Ectodermal cell (in vitro differentiated cells): ENCODE measurements around the gene GPR151.

ENCODE experiments used
- H3K27ac ChIP-seq: 2 replicates; pipeline ENCODE4 v1.7.0; 2013; ENCODE audit warnings: mild to moderate bottlenecking, low read depth, low read length; ENCODE audit not compliant: insufficient read depth, poor library complexity, severe bottlenecking
- H3K27me3 ChIP-seq: 2 replicates; pipeline ENCODE4 v1.7.0; 2013; ENCODE audit warnings: mild to moderate bottlenecking, low read length; ENCODE audit not compliant: insufficient read depth, control insufficient read depth, poor library complexity, severe bottlenecking
- H3K36me3 ChIP-seq: one replicate; pipeline ENCODE4 v1.7.0; 2013; ENCODE audit warnings: low read length; ENCODE audit not compliant: control insufficient read depth, insufficient read depth
- H3K4me1 ChIP-seq: one replicate; pipeline ENCODE4 v1.7.0; 2013; ENCODE audit warnings: low read length; ENCODE audit not compliant: control insufficient read depth, insufficient read depth
- H3K4me3 ChIP-seq: 2 replicates; pipeline ENCODE4 v1.7.0; 2013; ENCODE audit warnings: low read depth, low read length, control low read depth; ENCODE audit not compliant: insufficient read depth
- H3K9me3 ChIP-seq: 2 replicates; pipeline ENCODE4 v1.7.0; 2013; ENCODE audit warnings: mild to moderate bottlenecking, low read length, moderate library complexity; ENCODE audit not compliant: control insufficient read depth
- WGBS, 2 experiments: methylation state at CpG; one replicate each; pipeline ENCODE4 v1.1.7; 2013; ENCODE audit warnings: missing lambda C conversion rate in 2 of 2; 5-methylcytosine and 5-hydroxymethylcytosine counted together

Gene GPR151

GRCh38 chr5:146521403-146522106 is 5.6 kb upstream of the GPR151 start:
- Histone ChIP-seq H3K36me3 (no peaks in the 10 kb centered on the region), H3K4me1 (no peaks in the 10 kb centered on the region), H3K4me3 (no peak overlapping the region), H3K9me3 (no peaks in the 10 kb centered on the region), H3K27ac (no peak overlapping the region), H3K27me3 (no peaks in the 10 kb centered on the region)
- 86 to 87% methylated on average over 8 of the region's 8 CpGs for WGBS, 2 experiments

DNA sequence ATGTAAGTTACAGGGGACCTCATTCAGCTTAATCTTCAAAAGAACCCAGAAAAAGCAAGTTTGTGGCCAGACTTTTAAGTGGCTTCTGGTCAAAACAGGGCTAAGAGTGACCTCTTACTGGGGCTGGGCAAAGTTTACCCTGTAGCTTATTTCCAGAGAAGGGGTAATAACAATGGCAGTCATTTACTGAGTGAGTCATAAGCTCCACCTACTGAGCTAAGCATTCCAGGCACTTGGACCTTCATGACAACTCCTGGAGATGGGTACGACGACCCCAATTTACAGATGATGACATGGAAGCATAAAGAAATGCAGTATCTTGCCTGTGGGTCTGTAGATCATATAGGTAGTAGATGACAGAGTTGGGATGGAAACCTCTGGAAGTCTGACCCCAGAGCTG is 4.7 kb upstream of the GPR151 start:
- Histone ChIP-seq H3K27ac (no peak overlapping the region), H3K36me3 (no peaks in the 10 kb centered on the region)
- WGBS, 2 experiments, result 48 to 81% methylated on average over 2 of the region's 2 CpGs

GRCh38 chr5:146519554-146519953 is 3.6 kb upstream of the GPR151 start:
- 62 to 67% methylated on average over 2 of the region's 2 CpGs for WGBS, 2 experiments
- H3K4me1 ChIP-seq, result no peaks in the 10 kb centered on the region
- no peak overlapping the region for H3K27ac ChIP-seq
- no peak overlapping the region for H3K4me3 ChIP-seq
- H3K36me3 ChIP-seq, result no peaks in the 10 kb centered on the region
- no peaks in the 10 kb centered on the region for H3K9me3 ChIP-seq
- H3K27me3 ChIP-seq, result no peaks in the 10 kb centered on the region

More for the DNA sequence above, 4.7 kb upstream of the GPR151 start:
- H3K4me1 ChIP-seq, result no peaks in the 10 kb centered on the region
- no peaks in the 10 kb centered on the region for H3K27me3 ChIP-seq
- H3K4me3 ChIP-seq, result no peak overlapping the region
- no peaks in the 10 kb centered on the region for H3K9me3 ChIP-seq

DNA sequence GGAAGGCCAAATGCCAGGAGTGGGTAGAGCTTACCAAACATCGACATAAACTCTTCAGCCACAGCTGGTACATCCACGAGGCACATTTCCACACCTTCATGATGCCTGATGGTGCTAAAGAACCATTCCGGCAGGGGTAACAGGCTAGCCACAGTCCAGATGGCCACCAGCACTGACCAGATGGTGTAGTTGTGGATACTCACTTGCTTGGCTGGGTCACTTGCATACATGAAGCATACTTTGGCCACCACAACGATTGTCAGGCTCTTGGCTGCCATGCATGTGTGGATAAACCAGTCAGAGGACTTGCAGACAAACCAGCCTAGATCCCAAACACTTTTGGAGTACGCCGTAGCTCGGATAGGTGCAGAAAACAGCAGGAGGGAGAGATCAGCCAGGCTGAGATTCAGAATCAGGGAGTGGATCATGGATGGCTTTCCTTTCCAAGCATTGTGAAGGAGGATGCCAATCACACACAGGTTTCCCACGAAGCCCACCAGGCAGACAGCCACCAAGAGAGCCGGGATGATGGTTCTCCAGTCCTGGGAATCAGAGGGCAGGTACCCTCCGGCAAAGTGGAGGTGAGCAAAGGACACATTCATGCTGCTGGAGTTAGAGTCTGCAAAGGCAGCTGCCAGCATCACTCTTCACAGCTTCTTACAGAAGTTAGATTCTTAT is 378 bp downstream of the GPR151 start:
- Histone ChIP-seq H3K27me3 (no peaks in the 10 kb centered on the region), H3K9me3 (no peaks in the 10 kb centered on the region), H3K27ac (no peak overlapping the region), H3K4me3 (no peak overlapping the region), H3K36me3 (peaks cover 4% of the 10 kb centered on the region), H3K4me1 (no peaks in the 10 kb centered on the region)
- WGBS, 2 experiments, result 86% methylated on average over 10 of the region's 10 CpGs

DNA sequence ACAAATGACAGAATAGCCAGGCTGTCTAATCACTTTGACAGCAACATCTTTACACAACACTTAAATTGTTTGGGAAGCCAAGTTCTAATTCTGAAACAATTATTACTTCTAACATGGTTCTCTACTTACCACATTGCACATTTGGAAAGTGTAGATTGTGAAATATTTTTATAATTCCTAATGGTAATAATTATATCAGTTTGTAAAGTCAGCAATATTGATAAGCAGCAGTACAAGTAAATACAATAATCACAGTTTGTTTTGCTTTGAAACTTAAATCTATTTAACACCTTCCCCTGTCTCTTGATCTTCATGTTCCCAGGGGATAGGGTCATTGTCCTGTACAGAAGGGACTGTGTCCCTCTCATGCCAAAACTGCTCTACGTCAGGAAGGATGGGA is 1.4 kb downstream of the GPR151 start:
- H3K27ac ChIP-seq, result no peak overlapping the region
- H3K36me3 ChIP-seq, result peaks cover 14% of the 10 kb centered on the region
- H3K9me3 ChIP-seq, result no peaks in the 10 kb centered on the region
- WGBS, 2 experiments, result 81 to 89% methylated on average over 1 of the region's 1 CpG
- no peaks in the 10 kb centered on the region for H3K4me1 ChIP-seq
- H3K4me3 ChIP-seq, result no peak overlapping the region
- H3K27me3 ChIP-seq, result no peaks in the 10 kb centered on the region

DNA sequence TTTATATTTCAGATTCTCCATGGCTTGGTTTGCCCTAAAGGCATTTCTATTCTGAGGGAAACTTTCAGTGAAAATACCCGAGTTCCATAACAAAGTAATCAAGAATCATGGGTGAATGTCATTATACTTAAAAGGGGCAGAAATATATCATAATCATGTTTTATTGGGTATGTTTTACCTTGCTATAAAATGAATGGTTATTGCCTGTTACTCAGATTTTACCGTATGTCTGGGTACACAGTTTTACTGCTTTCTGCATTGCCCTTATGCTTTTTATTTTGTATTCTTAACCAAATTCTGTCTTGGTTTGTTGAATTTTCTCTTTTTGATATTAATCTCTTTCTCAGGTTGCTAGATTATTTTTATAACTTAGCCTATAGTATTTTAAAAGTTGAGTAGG is 2.5 kb downstream of the GPR151 start:
- H3K36me3 ChIP-seq, result peaks cover 18% of the 10 kb centered on the region
- no peak overlapping the region for H3K4me3 ChIP-seq

GRCh38 chr5:146510559-146511125 is 5.3 kb downstream of the GPR151 start:
- Histone ChIP-seq H3K36me3 (peaks cover 36% of the 10 kb centered on the region), H3K9me3 (no peaks in the 10 kb centered on the region), H3K4me1 (no peaks in the 10 kb centered on the region), H3K4me3 (no peak overlapping the region), H3K27me3 (no peaks in the 10 kb centered on the region), H3K27ac (no peak overlapping the region)
- WGBS, 2 experiments, result 97% methylated on average over 8 of the region's 9 CpGs

More for the DNA sequence above, 2.5 kb downstream of the GPR151 start:
- Histone ChIP-seq H3K27me3 (no peaks in the 10 kb centered on the region), H3K4me1 (no peaks in the 10 kb centered on the region), H3K27ac (no peak overlapping the region), H3K9me3 (no peaks in the 10 kb centered on the region)
- 90 to 100% methylated on average over 1 to 2 of the region's 2 CpGs for WGBS, 2 experiments

- Histone ChIP-seq H3K27me3 (no peaks in the 10 kb centered on the region), H3K36me3 (peaks cover 36% of the 10 kb centered on the region), H3K9me3 (no peaks in the 10 kb centered on the region), H3K27ac (no peak overlapping the region), H3K4me3 (no peak overlapping the region), H3K4me1 (no peaks in the 10 kb centered on the region)
- 95 to 98% methylated on average over 5 of the region's 5 CpGs for WGBS, 2 experiments
Measured at GRCh38 chr5:146507428-146507827, 8.6 kb downstream of the GPR151 start.

- H3K27me3 ChIP-seq, result no peaks in the 10 kb centered on the region
- no peak overlapping the region for H3K27ac ChIP-seq
- H3K4me3 ChIP-seq, result no peak overlapping the region
- no peaks in the 10 kb centered on the region for H3K4me1 ChIP-seq
- 94 to 96% methylated on average over 4 of the region's 4 CpGs for WGBS, 2 experiments
- H3K36me3 ChIP-seq, result no peaks in the 10 kb centered on the region
- H3K9me3 ChIP-seq, result no peaks in the 10 kb centered on the region
Measured at GRCh38 chr5:146499680-146500079, 16.3 kb downstream of the GPR151 start.

GRCh38 chr5:146494656-146495055 is 21.3 kb downstream of the GPR151 start:
- Histone ChIP-seq H3K4me3 (no peak overlapping the region), H3K27me3 (no peaks in the 10 kb centered on the region), H3K9me3 (no peaks in the 10 kb centered on the region), H3K4me1 (no peaks in the 10 kb centered on the region), H3K27ac (no peak overlapping the region), H3K36me3 (peaks cover 3% of the 10 kb centered on the region)
- WGBS, 2 experiments, result 95 to 100% methylated on average over 1 to 2 of the region's 2 CpGs
